Kidney (tissue), 14 donors: ENCODE measurements around the gene TGM3. TPM values are rescaled to one million over a fixed set of nuclear protein-coding genes. Genes with fewer than 3 reads are reported as not detected.

Source experiments
- DNase-seq, 5 donors: peaks; one replicate each; pipeline ENCODE4 v3.0.0-alpha.2; 2013 to 2020
- FAIRE-seq: peaks from 2 replicates; lab custom pipeline; 2012; peaks lifted over from hg19 to GRCh38; lab: Jason Lieb, UNC
- H3K27ac ChIP-seq, 2 donors: one replicate each; pipeline ENCODE4 v1.7.0; 2013; ENCODE audit warnings: low read depth in 2 of 2, low read length in 2 of 2, inconsistent platforms in 1 of 2
- H3K27me3 ChIP-seq: one replicate; pipeline ENCODE4 v1.7.1; 2013; ENCODE audit warnings: low read length, inconsistent platforms; ENCODE audit not compliant: control insufficient read depth, insufficient read depth
- H3K36me3 ChIP-seq, 3 donors: one replicate each; pipeline versions ENCODE4 v1.7.0 to v1.7.1; 2013; ENCODE audit warnings: low read length in 3 of 3, control low read depth in 1 of 3, inconsistent platforms in 1 of 3; ENCODE audit not compliant: insufficient read depth in 3 of 3, control insufficient read depth in 2 of 3
- H3K4me1 ChIP-seq, 3 donors: one replicate each; pipeline versions ENCODE4 v1.7.0 to v1.7.1; 2013; ENCODE audit warnings: low read length in 3 of 3, inconsistent platforms in 1 of 3, low read depth in 1 of 3; ENCODE audit not compliant: control insufficient read depth in 2 of 3, insufficient read depth in 2 of 3
- H3K4me3 ChIP-seq, 3 donors: one replicate each; pipeline versions ENCODE4 v1.7.0 to v1.8.1; 2013; ENCODE audit warnings: low read length in 3 of 3, control low read depth in 1 of 3, inconsistent platforms in 1 of 3
- H3K9ac ChIP-seq, 3 donors: one replicate each; pipeline versions ENCODE4 v1.7.0 to v1.7.1; 2013; ENCODE audit warnings: low read length in 3 of 3, control low read depth in 1 of 3, inconsistent platforms in 1 of 3
- H3K9me3 ChIP-seq, 3 donors: one replicate each; pipeline versions ENCODE4 v1.7.0 to v1.7.1; 2013; ENCODE audit warnings: low read length in 3 of 3, control low read depth in 1 of 3, inconsistent platforms in 1 of 3; ENCODE audit not compliant: control insufficient read depth in 2 of 3, insufficient read depth in 1 of 3
- CTCF ChIP-seq: IDR thresholded peaks from 3 replicates; pipeline ENCODE4 v1.5.1; 2012; ENCODE audit warnings: mild to moderate bottlenecking, moderate library complexity, borderline replicate concordance; ENCODE audit not compliant: insufficient read depth; ENCODE audit errors: extremely low read depth
- intact Hi-C: fragments of 100-400 bp; cut with DNase I; formaldehyde crosslinking; loops from one replicate; pipeline ENCODE4 v1.11.1; 2022
- polyA plus RNA-seq: library from polyadenylated mRNA; stranded (reverse); fragments of 350-450 nt; fragmentation: Illumina TruSeq; extraction: RNeasy Lipid Tissue Mini Kit (QIAGEN cat#74804); gene quantifications from one replicate; pipeline ENCODE4 v1.2.3, GENCODE V29; 2014; ENCODE audit warnings: low read depth, low replicate concordance; ENCODE audit not compliant: insufficient read depth
- total RNA-seq: library from RNA; stranded (reverse); fragmentation: NEBNext Ultra II Directional; extraction: Animal tissue kit (Norgen Biotek cat#: 25700); gene quantifications from one replicate; pipeline ENCODE4 v1.2.1, GENCODE V29; 2021
- donor health status: control.
- donor health status: control.
- donor health status: control.
- donor health status: control.
- donor health status: control.
- donor health status: DM: yes; HTN: yes; CAD: no.
- donor health status: Normal renal cell carcinoma (clear cell type).

Gene TGM3
- total and polyA plus RNA-seq, 2 donors from 2014 or later: 0.13 TPM; not detected in 1

- Histone ChIP-seq H3K4me3 (no peak overlapping the region), H3K36me3 (no peaks in the 10 kb centered on the region), H3K4me1 (no peaks in the 10 kb centered on the region), H3K9me3 (no peaks in the 10 kb centered on the region), H3K27me3 (no peaks in the 10 kb centered on the region), H3K9ac (no peak overlapping the region), H3K27ac (no peak overlapping the region)
- no peak for DNase-seq
- no peak for FAIRE-seq
- intact Hi-C loops: no loop called here
- TF ChIP-seq CTCF: no peak
These were observed 17.1 kb downstream of the TGM3 start for GRCh38 chr20:2312876-2313275.

- no peak overlapping the region for H3K27ac ChIP-seq
- no peaks in the 10 kb centered on the region for H3K4me1 ChIP-seq
- no peak overlapping the region for H3K9ac ChIP-seq
- DNase-seq: no peak
- FAIRE-seq: no peak
- no peak for TF ChIP-seq CTCF
- H3K9me3 ChIP-seq: no peaks in the 10 kb centered on the region
- H3K4me3 ChIP-seq: no peak overlapping the region
- H3K36me3 ChIP-seq: no peaks in the 10 kb centered on the region
- intact Hi-C loops: no loop called here
- no peaks in the 10 kb centered on the region for H3K27me3 ChIP-seq
These were observed 17.5 kb downstream of the TGM3 start for GRCh38 chr20:2313316-2313715.

DNA sequence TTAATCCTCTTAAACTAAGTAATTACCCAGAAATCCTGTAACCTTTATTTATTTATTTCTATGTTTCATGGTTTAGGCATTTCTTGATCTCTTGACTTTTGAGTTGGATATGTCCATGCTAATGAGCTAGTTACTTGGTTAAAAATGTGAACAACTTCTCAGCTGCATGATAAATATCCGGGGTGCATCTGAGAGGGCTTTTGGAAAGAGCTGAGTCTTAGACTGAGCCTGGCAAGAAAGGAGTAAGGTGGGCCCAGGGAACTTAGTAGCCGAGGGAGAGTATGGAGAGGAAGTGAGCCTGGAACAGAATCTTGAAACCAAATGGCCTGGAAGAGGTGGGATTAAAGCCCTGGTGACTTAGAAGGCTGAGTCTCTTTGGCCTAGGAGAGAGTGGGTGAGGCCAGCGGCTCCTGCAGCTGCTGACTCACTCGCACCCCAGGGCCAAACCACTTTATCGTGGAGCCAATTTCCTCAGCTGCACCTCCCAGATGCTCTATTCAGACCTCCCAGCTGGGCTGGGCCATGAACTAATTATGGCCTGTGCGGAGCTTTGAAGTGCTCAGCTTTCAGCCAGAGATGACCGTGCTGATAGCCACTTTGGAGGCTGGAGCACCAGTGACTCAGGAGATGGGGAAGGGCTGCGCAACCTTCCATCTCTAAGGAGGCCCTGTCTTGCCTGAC is 19.1 kb downstream of the TGM3 start:
- Histone ChIP-seq H3K27ac (no peak overlapping the region), H3K9ac (no peak overlapping the region), H3K4me1 (no peaks in the 10 kb centered on the region), H3K9me3 (peaks cover 0 to 3% (median 0%) of the 10 kb centered on the region in 3 donors), H3K4me3 (no peak overlapping the region), H3K36me3 (no peaks in the 10 kb centered on the region), H3K27me3 (no peaks in the 10 kb centered on the region)
- TF ChIP-seq CTCF: no peak
- intact Hi-C loops: no loop called here
- DNase-seq (no peak), FAIRE-seq (no peak)

GRCh38 chr20:2315440-2315778 is 19.6 kb downstream of the TGM3 start:
- Histone ChIP-seq H3K9ac (no peak overlapping the region), H3K27me3 (no peaks in the 10 kb centered on the region), H3K4me1 (no peaks in the 10 kb centered on the region), H3K27ac (no peak overlapping the region), H3K9me3 (peaks cover 0 to 3% (median 0%) of the 10 kb centered on the region in 3 donors), H3K4me3 (no peak overlapping the region), H3K36me3 (no peaks in the 10 kb centered on the region)
- FAIRE-seq: no peak
- no peak for DNase-seq
- no peak for TF ChIP-seq CTCF
- intact Hi-C loops: no loop called here
